ENCODE data around the gene ATP2B1.

The ATP2B1 gene

DNA sequence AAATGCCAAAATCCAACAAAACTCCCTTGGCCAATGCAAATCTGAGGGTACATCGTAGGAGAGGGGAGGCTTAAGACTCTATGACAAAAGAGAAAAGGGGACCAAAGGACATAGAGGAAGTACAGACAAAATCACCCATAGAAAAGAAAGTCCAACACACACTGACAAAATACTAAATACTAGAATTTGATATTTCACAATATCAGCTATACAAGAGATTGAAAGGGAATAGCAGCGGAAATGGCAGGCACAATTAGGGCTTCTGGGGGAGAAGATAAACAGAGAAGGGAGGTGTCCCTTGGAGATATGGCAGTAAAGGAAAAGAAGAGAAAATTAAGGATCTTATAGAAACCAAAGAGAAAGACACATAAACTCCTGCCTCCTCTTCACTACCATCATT is 29.0 kb downstream of the ATP2B1 start:
- TF ChIP-seq ZFX (IDR thresholded peaks at IDR 0.05), result no peak
- TF ChIP-seq, protein P1, sequence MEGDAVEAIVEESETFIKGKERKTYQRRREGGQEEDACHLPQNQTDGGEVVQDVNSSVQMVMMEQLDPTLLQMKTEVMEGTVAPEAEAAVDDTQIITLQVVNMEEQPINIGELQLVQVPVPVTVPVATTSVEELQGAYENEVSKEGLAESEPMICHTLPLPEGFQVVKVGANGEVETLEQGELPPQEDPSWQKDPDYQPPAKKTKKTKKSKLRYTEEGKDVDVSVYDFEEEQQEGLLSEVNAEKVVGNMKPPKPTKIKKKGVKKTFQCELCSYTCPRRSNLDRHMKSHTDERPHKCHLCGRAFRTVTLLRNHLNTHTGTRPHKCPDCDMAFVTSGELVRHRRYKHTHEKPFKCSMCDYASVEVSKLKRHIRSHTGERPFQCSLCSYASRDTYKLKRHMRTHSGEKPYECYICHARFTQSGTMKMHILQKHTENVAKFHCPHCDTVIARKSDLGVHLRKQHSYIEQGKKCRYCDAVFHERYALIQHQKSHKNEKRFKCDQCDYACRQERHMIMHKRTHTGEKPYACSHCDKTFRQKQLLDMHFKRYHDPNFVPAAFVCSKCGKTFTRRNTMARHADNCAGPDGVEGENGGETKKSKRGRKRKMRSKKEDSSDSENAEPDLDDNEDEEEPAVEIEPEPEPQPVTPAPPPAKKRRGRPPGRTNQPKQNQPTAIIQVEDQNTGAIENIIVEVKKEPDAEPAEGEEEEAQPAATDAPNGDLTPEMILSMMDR (conservative IDR thresholded peaks at IDR 0.05), result no peak
- no peak overlapping the region for H3K27ac ChIP-seq

DNA sequence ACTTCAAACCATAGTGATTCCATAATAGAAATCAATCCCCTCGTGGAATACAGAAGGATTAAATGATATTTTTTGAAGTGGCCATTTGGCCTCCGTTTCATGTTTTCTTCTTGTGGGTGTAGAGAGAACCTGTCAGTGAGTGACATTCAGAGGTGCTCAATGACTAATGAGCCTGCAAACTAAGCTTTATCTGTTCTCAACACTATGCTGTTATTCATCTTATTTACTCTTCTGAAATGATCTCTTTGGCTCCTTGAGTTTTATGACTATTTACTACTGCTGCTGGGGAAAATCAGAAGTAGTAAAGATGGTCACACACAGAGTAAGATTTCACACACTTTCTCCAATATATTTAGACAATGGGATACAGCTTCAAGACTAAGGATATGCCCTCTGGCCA is 30.4 kb downstream of the ATP2B1 start:
- no peak for TF ChIP-seq ZFX (IDR thresholded peaks at IDR 0.05)
- TF ChIP-seq, protein P1 (conservative IDR thresholded peaks at IDR 0.05), result no peak
- H3K27ac ChIP-seq, result no peak overlapping the region

DNA sequence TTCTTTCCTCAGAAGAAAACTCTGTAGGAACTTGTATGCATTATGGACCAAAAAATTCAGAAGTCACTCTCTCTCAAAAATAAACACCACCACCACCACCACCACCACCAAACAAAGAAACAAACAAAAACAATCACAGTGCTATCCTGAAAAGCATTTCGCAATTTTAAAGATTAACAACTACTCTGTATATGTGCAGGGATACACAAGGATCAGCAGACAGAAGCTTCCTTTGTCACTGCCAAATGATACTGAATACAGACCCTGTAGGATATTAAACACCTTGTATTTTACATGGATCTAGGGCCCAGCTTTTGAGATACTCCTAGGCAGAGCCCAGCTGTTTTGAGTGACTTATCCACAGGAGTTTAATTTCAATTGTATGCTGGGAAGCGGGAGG is 31.7 kb downstream of the ATP2B1 start:
- TF ChIP-seq, protein P1 (conservative IDR thresholded peaks at IDR 0.05), result no peak
- no peak for TF ChIP-seq ZFX (IDR thresholded peaks at IDR 0.05)
- no peak overlapping the region for H3K27ac ChIP-seq

DNA sequence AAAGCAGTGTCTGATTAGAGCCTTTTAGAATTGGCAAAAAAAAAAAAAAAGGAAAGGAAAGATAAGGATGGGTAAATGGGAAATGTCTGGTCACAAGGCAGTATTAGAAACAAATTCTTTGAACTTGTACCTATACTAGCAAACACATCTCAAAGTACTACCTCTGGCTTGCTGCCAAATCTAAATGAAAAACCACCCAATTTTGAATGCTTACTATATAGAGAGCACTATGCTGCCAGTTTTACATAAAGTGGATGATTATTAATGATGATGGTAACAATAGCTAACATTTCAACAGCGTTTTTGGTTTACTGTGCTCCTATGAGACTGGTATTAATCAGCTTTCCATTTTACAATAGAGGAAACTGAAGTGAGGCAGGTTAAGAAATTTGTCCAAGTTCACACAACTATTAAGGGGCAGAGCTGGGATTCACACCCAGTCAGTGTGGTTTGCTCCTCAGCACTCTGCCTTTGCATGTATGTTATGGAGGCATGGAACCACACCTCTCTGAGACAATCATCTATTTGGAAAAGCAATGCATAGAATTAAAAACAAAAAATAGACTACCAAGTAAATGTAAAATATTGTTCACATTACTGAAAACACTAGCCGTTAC is 34.2 kb downstream of the ATP2B1 start:
- TF ChIP-seq, protein P1 (conservative IDR thresholded peaks at IDR 0.05), result no peak
- TF ChIP-seq ZFX (IDR thresholded peaks at IDR 0.05), result no peak
- no peak overlapping the region for H3K27ac ChIP-seq

DNA sequence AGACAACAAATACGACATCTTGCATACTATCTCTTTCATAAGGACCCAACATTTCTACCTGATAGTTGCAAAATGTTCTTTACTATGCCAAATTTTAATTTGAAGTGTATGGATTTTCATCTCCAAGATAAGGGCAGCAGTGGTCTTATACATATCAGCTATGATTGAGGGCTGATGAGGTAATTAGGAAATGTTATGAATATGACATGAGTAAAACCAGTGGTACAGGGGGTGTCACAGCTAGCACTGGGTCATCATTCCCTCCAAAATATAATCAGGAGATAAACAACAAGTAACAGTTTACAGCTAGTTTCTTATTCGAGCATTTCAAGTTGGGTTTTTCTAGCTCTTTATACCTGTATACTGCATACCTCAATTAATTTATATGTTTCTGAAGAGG is 35.0 kb downstream of the ATP2B1 start:
- no peak overlapping the region for H3K27ac ChIP-seq
- no peak for TF ChIP-seq ZFX (IDR thresholded peaks at IDR 0.05)
- TF ChIP-seq, protein P1 (conservative IDR thresholded peaks at IDR 0.05), result no peak

DNA sequence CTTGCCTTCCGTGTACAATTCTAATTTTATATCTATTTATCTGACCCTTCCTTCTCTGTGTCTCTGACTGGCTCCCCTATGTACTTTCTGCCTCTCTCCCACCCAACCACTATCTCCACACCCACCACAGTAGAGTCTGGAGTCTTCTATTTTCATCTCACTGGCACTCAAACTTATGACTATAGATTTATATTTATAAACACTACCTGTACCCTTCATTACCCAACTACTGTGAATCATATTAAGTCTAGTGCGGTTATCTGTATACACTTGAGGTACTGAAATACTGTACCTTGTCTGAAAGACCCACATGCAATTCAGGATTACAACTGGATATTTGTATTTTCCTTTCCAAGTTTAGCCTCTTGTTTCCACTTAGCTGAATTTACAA is 36.1 kb downstream of the ATP2B1 start:
- H3K27ac ChIP-seq, result no peak overlapping the region
- TF ChIP-seq, protein P1 (conservative IDR thresholded peaks at IDR 0.05), result no peak
- no peak for TF ChIP-seq ZFX (IDR thresholded peaks at IDR 0.05)

DNA sequence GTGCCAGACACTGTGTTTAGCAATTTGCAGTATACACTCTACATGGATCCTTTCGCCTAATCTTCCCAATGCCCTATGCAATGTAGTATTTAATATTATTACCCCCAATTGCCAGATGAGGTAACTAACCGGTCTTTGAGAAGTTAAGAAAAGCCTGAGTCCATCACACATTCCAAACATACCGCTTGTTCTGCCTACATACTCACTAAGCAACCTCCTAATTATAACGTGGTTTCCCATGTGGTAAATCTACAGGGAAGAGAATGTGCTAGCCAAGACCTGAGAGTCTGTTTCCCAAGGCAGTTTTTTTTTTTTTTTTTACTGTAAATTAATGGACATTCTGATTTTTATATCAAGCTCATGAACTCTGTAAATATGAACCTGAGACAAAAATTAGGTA is 37.2 kb downstream of the ATP2B1 start:
- no peak for TF ChIP-seq ZFX (IDR thresholded peaks at IDR 0.05)
- TF ChIP-seq, protein P1 (conservative IDR thresholded peaks at IDR 0.05), result no peak
- H3K27ac ChIP-seq, result no peak overlapping the region
